Astrocyte (in vitro differentiated cells and primary cell): ENCODE measurements around the gene CEACAM5. TPM values are rescaled to one million over a fixed set of nuclear protein-coding genes. Genes with fewer than 3 reads are reported as not detected.

Experiments used
- DNase-seq: peaks from one replicate; pipeline ENCODE4 v3.0.0-alpha.2; 2010; ENCODE audit warnings: low read depth
- FAIRE-seq: peaks from 2 replicates; lab custom pipeline; 2011; peaks lifted over from hg19 to GRCh38; lab: Jason Lieb, UNC
- H2AFZ ChIP-seq: 2 replicates; pipeline ENCODE4 v1.6.0; 2012; ENCODE audit warnings: low read depth, low read length, inconsistent platforms
- H3K27ac ChIP-seq: 2 replicates; pipeline ENCODE4 v1.5.1; 2011; ENCODE audit warnings: low read depth, low read length, inconsistent platforms
- H3K27me3 ChIP-seq: 2 replicates; pipeline ENCODE4 v1.6.0; 2011; ENCODE audit warnings: low read length, inconsistent platforms; ENCODE audit not compliant: insufficient read depth
- H3K36me3 ChIP-seq: 2 replicates; pipeline ENCODE4 v1.5.1; 2011; ENCODE audit warnings: low read length, inconsistent platforms; ENCODE audit not compliant: insufficient read depth
- H3K4me1 ChIP-seq: 2 replicates; pipeline ENCODE4 v1.5.1; 2011; ENCODE audit warnings: low read length, inconsistent platforms; ENCODE audit not compliant: insufficient read depth
- H3K4me2 ChIP-seq: 2 replicates; pipeline ENCODE4 v1.6.0; 2012; ENCODE audit warnings: low read length, inconsistent platforms
- H3K4me3 ChIP-seq: 2 replicates; pipeline ENCODE4 v1.5.1; 2011; ENCODE audit warnings: low read depth, mild to moderate bottlenecking, low read length, inconsistent platforms; ENCODE audit not compliant: insufficient read depth
- H3K79me2 ChIP-seq: 2 replicates; pipeline ENCODE4 v1.6.0; 2012; ENCODE audit warnings: mild to moderate bottlenecking, low read length, inconsistent platforms; ENCODE audit not compliant: insufficient read depth
- H3K9ac ChIP-seq: 2 replicates; pipeline ENCODE4 v1.6.0; 2012; ENCODE audit warnings: mild to moderate bottlenecking, low read length, inconsistent platforms
- H3K9me3 ChIP-seq: 2 replicates; pipeline ENCODE4 v1.5.1; 2012; ENCODE audit warnings: low read depth, mild to moderate bottlenecking, low read length, inconsistent platforms; ENCODE audit not compliant: insufficient read depth
- H4K20me1 ChIP-seq: 2 replicates; pipeline ENCODE4 v1.6.0; 2012; ENCODE audit warnings: low read length, inconsistent platforms; ENCODE audit not compliant: insufficient read depth
- H3K27ac Mint-ChIP-seq: one replicate; pipeline ENCODE4 v1.8.0; 2021; ENCODE audit warnings: mild to moderate bottlenecking, mixed read lengths; ENCODE audit not compliant: unreplicated experiment
- H3K27me3 Mint-ChIP-seq: one replicate; pipeline ENCODE4 v1.8.0; 2021; ENCODE audit warnings: low read depth, mixed read lengths; ENCODE audit not compliant: unreplicated experiment
- H3K36me3 Mint-ChIP-seq: one replicate; pipeline ENCODE4 v1.8.0; 2021; ENCODE audit warnings: low read depth, mixed read lengths; ENCODE audit not compliant: unreplicated experiment
- H3K4me1 Mint-ChIP-seq: one replicate; pipeline ENCODE4 v1.8.0; 2021; ENCODE audit warnings: low read depth, mixed read lengths; ENCODE audit not compliant: unreplicated experiment
- H3K4me3 Mint-ChIP-seq: one replicate; pipeline ENCODE4 v1.8.0; 2021; ENCODE audit warnings: mild to moderate bottlenecking, moderate library complexity, mixed read lengths; ENCODE audit not compliant: unreplicated experiment
- H3K9me3 Mint-ChIP-seq: one replicate; pipeline ENCODE4 v1.8.0; 2021; ENCODE audit warnings: mild to moderate bottlenecking, mixed read lengths; ENCODE audit not compliant: unreplicated experiment
- CTCF ChIP-seq: IDR thresholded peaks from 2 replicates; pipeline ENCODE4 v1.5.1; 2011; ENCODE audit warnings: low read depth, mild to moderate bottlenecking, inconsistent platforms, low read length, moderate library complexity; ENCODE audit not compliant: insufficient read depth
- EZH2 ChIP-seq: IDR thresholded peaks from 2 replicates; pipeline ENCODE4 v1.6.1; 2012; ENCODE audit warnings: mild to moderate bottlenecking, low read length, inconsistent platforms; ENCODE audit not compliant: insufficient read depth
- total RNA-seq: library from RNA; stranded (reverse); gene quantifications from 2 replicates; pipeline ENCODE4 v1.2.1, GENCODE V29; 2021

CEACAM5 gene
- total RNA-seq, 1 donor from 2014 or later, result not detected

GRCh38 chr19:41735071-41735600 lies 26.7 kb downstream of the CEACAM5 start:
- Histone ChIP-seq H3K9ac (no peak overlapping the region), H3K4me1 (no peaks in the 10 kb centered on the region), H3K9me3 (no peaks in the 10 kb centered on the region), H3K27me3 (no peaks in the 10 kb centered on the region), H3K36me3 (no peaks in the 10 kb centered on the region), H3K27ac (no peak overlapping the region), H3K4me3 (no peak overlapping the region), H3K4me2 (no peak overlapping the region), H4K20me1 (no peaks in the 10 kb centered on the region), H2AFZ (no peak overlapping the region), H3K79me2 (no peaks in the 10 kb centered on the region)
- Mint-ChIP-seq H3K27me3 (peaks cover 40% of the 10 kb centered on the region), H3K9me3 (no peaks in the 10 kb centered on the region), H3K4me3 (no peak overlapping the region), H3K27ac (no peak overlapping the region), H3K36me3 (no peaks in the 10 kb centered on the region), H3K4me1 (no peaks in the 10 kb centered on the region)
- FAIRE-seq (no peak), DNase-seq (no peak)
- TF ChIP-seq CTCF, result no peak
- no peak for TF ChIP-seq EZH2

- H3K4me3 Mint-ChIP-seq, result no peak overlapping the region
- H3K27ac ChIP-seq, result no peak overlapping the region
- no peaks in the 10 kb centered on the region for H3K79me2 ChIP-seq
- H3K27ac Mint-ChIP-seq, result no peak overlapping the region
- no peak overlapping the region for H2AFZ ChIP-seq
- H3K27me3 Mint-ChIP-seq, result peaks cover 45% of the 10 kb centered on the region
- H4K20me1 ChIP-seq, result no peaks in the 10 kb centered on the region
- no peak overlapping the region for H3K4me2 ChIP-seq
- DNase-seq, result no peak
- H3K9me3 Mint-ChIP-seq, result no peaks in the 10 kb centered on the region
- no peak overlapping the region for H3K4me3 ChIP-seq
- no peaks in the 10 kb centered on the region for H3K4me1 Mint-ChIP-seq
- H3K9ac ChIP-seq, result no peak overlapping the region
- no peaks in the 10 kb centered on the region for H3K36me3 Mint-ChIP-seq
- H3K27me3 ChIP-seq, result peaks cover 3% of the 10 kb centered on the region
- TF ChIP-seq EZH2 (no peak), CTCF (no peak)
- H3K36me3 ChIP-seq, result no peaks in the 10 kb centered on the region
- no peaks in the 10 kb centered on the region for H3K9me3 ChIP-seq
- FAIRE-seq, result no peak
- H3K4me1 ChIP-seq, result no peaks in the 10 kb centered on the region
Measured at GRCh38 chr19:41739361-41739760, 30.9 kb downstream of the CEACAM5 start.

GRCh38 chr19:41740415-41741243 lies 32.2 kb downstream of the CEACAM5 start:
- Mint-ChIP-seq H3K4me1 (no peaks in the 10 kb centered on the region), H3K27ac (no peak overlapping the region), H3K4me3 (no peak overlapping the region), H3K27me3 (peaks cover 49% of the 10 kb centered on the region), H3K9me3 (no peaks in the 10 kb centered on the region), H3K36me3 (no peaks in the 10 kb centered on the region)
- DNase-seq (no peak), FAIRE-seq (no peak)
- Histone ChIP-seq H3K4me2 (no peak overlapping the region), H3K79me2 (no peaks in the 10 kb centered on the region), H3K27me3 (peaks cover 3% of the 10 kb centered on the region), H3K4me3 (no peak overlapping the region), H3K9ac (no peak overlapping the region), H3K36me3 (no peaks in the 10 kb centered on the region), H3K4me1 (no peaks in the 10 kb centered on the region), H2AFZ (no peak overlapping the region), H4K20me1 (no peaks in the 10 kb centered on the region), H3K9me3 (no peaks in the 10 kb centered on the region), H3K27ac (no peak overlapping the region)
- TF ChIP-seq CTCF (no peak), EZH2 (no peak)
